IMR-90 (cell line): ENCODE data around the gene PDE6A. TPM values are rescaled to one million over a fixed set of nuclear protein-coding genes. Genes with fewer than 3 reads are reported as not detected.

Experiments used
- ATAC-seq: fragments of 200-7000 bp; cut with Tn5 transposase; 2 replicates; pipeline ENCODE4 v1.9.1; 2020; ENCODE audit warnings: low read depth, mild to moderate bottlenecking, moderate library complexity
- BruUV-seq: library from RNA; stranded (reverse); fragments of 400-500 nt; replicated peaks from 2 replicates; lab custom pipeline; 2021; lab: Mats Ljungman, UMichigan
- CTCF ChIA-PET: fragments of 300-600 bp; formaldehyde crosslinking; extraction: SDS; loops from one replicate; lab custom pipeline; 2021; ENCODE audit warnings: antibody characterized with exemption; lab: Yijun Ruan, JAX
- POLR2A ChIA-PET: fragments of 300-600 bp; sonication (Branson Sonifier 250); formaldehyde crosslinking; loops from one replicate; lab custom pipeline; 2022; ENCODE audit warnings: antibody characterized with exemption; ENCODE audit not compliant: unreplicated experiment; lab: Charles Lee
- DNase-seq: peaks from one replicate; pipeline ENCODE4 v3.0.0; 2013
- H2AFZ ChIP-seq: replicated peaks from 2 replicates; pipeline ENCODE3; 2013; ENCODE audit warnings: low read length, mild to moderate bottlenecking; ENCODE audit not compliant: poor library complexity
- H2AK5ac ChIP-seq: 2 replicates; pipeline ENCODE4 v1.6.1; 2013; ENCODE audit warnings: low read depth, low read length, inconsistent platforms
- H2AK9ac ChIP-seq: replicated peaks from 2 replicates; pipeline ENCODE3; 2013; ENCODE audit warnings: mild to moderate bottlenecking, low read depth, low read length, moderate library complexity; ENCODE audit not compliant: poor library complexity
- H2BK120ac ChIP-seq: 2 replicates; pipeline ENCODE4 v1.6.1; 2013; ENCODE audit warnings: low read depth, low read length, inconsistent platforms
- H2BK15ac ChIP-seq: 3 replicates; pipeline ENCODE4 v1.6.1; 2013; ENCODE audit warnings: low read depth, low read length, inconsistent platforms
- H2BK20ac ChIP-seq: 2 replicates; pipeline ENCODE4 v1.6.1; 2013; ENCODE audit warnings: low read depth, mild to moderate bottlenecking, inconsistent platforms, low read length, moderate library complexity
- H2BK5ac ChIP-seq: 2 replicates; pipeline ENCODE4 v1.6.1; 2013; ENCODE audit warnings: mild to moderate bottlenecking, low read depth, low read length, inconsistent platforms; ENCODE audit not compliant: poor library complexity, severe bottlenecking
- H3K14ac ChIP-seq: replicated peaks from 2 replicates; pipeline ENCODE4 v1.6.1; 2013; ENCODE audit warnings: low read depth, low read length, inconsistent platforms
- H3K18ac ChIP-seq: 2 replicates; pipeline ENCODE4 v1.6.1; 2013; ENCODE audit warnings: low read depth, low read length, control low read depth
- H3K23ac ChIP-seq: 2 replicates; pipeline ENCODE4 v1.6.1; 2013; ENCODE audit warnings: low read depth, low read length, inconsistent platforms
- H3K27ac ChIP-seq: 2 replicates; pipeline ENCODE4 v1.5.1; 2013; ENCODE audit warnings: mild to moderate bottlenecking, control low read depth, low read length; ENCODE audit not compliant: insufficient read depth
- H3K27me3 ChIP-seq: 2 replicates; pipeline ENCODE4 v1.6.1; 2013; ENCODE audit warnings: low read length; ENCODE audit not compliant: control insufficient read depth, insufficient read depth
- H3K36me3 ChIP-seq: 2 replicates; pipeline ENCODE4 v1.6.1; 2013; ENCODE audit warnings: low read length, mixed read lengths; ENCODE audit not compliant: control insufficient read depth, insufficient read depth
- H3K4ac ChIP-seq: 2 replicates; pipeline ENCODE4 v1.6.1; 2013; ENCODE audit warnings: low read depth, low read length, inconsistent platforms
- H3K4me1 ChIP-seq: 2 replicates; pipeline ENCODE4 v1.6.1; 2013; ENCODE audit warnings: low read length, mixed read lengths; ENCODE audit not compliant: control insufficient read depth, insufficient read depth
- H3K4me2 ChIP-seq: 2 replicates; pipeline ENCODE4 v1.6.1; 2013; ENCODE audit warnings: low read depth, mild to moderate bottlenecking, control low read depth, low read length, moderate library complexity
- H3K4me3 ChIP-seq: 2 replicates; pipeline ENCODE4 v1.5.1; 2013; ENCODE audit warnings: low read depth, mild to moderate bottlenecking, control low read depth, low read length, moderate library complexity; ENCODE audit not compliant: insufficient read depth
- H3K56ac ChIP-seq: 2 replicates; pipeline ENCODE4 v1.6.1; 2013; ENCODE audit warnings: low read length, inconsistent platforms; ENCODE audit not compliant: insufficient read depth; ENCODE audit errors: extremely low read depth
- H3K79me1 ChIP-seq, 2 experiments: 2 replicates each; pipeline ENCODE4 v1.6.1; 2013; ENCODE audit warnings: low read length in 2 of 2, inconsistent platforms in 1 of 2, low read depth in 1 of 2
- H3K9ac ChIP-seq: 2 replicates; pipeline ENCODE4 v1.6.1; 2013; ENCODE audit warnings: low read depth, low read length, control low read depth
- H3K9me1 ChIP-seq: 2 replicates; pipeline ENCODE4 v1.6.1; 2013; ENCODE audit warnings: low read length, inconsistent platforms; ENCODE audit not compliant: insufficient read depth
- H3K9me3 ChIP-seq: 2 replicates; pipeline ENCODE4 v1.6.1; 2013; ENCODE audit warnings: low read length; ENCODE audit not compliant: control insufficient read depth, insufficient read depth
- H4K20me1 ChIP-seq: 2 replicates; pipeline ENCODE4 v1.6.1; 2013; ENCODE audit warnings: low read length, inconsistent platforms; ENCODE audit not compliant: insufficient read depth
- H4K5ac ChIP-seq: 2 replicates; pipeline ENCODE4 v1.6.1; 2013; ENCODE audit warnings: mild to moderate bottlenecking, low read depth, low read length, control low read depth
- H4K8ac ChIP-seq, 2 experiments: 2 replicates each; pipeline ENCODE4 v1.6.1; 2013; ENCODE audit warnings: low read depth in 2 of 2, low read length in 2 of 2, control low read depth in 1 of 2, inconsistent platforms in 1 of 2
- H4K91ac ChIP-seq: 2 replicates; pipeline ENCODE4 v1.6.1; 2013; ENCODE audit warnings: low read depth, low read length, inconsistent platforms; ENCODE audit not compliant: insufficient read depth
- BHLHE40 ChIP-seq: fragments of 150-350 bp; IDR thresholded peaks from 2 replicates; pipeline ENCODE4 v1.6.1; 2016; ENCODE audit warnings: mild to moderate bottlenecking, low read depth, low read length
- CEBPB ChIP-seq: IDR thresholded peaks from 2 replicates; pipeline ENCODE4 v1.6.1; 2012; ENCODE audit warnings: low read depth, low read length, improper control_type of control experiment
- CHD1 ChIP-seq: IDR thresholded peaks from 2 replicates; pipeline ENCODE4 v1.6.1; 2012; ENCODE audit warnings: low read depth, low read length, improper control_type of control experiment
- CTCF ChIP-seq: conservative IDR thresholded peaks from 2 replicates; pipeline ENCODE4 v1.5.1; 2012; ENCODE audit warnings: mild to moderate bottlenecking, low read depth, low read length, improper control_type of control experiment
- ELK1 ChIP-seq: fragments of 150-350 bp; IDR thresholded peaks from 2 replicates; pipeline ENCODE4 v1.6.1; 2016; ENCODE audit warnings: low read depth, mild to moderate bottlenecking, low read length, moderate library complexity, borderline replicate concordance
- FOS ChIP-seq: fragments of 150-350 bp; IDR thresholded peaks from 2 replicates; pipeline ENCODE4 v1.6.1; 2016; ENCODE audit warnings: low read depth, low read length
- MAFK ChIP-seq: IDR thresholded peaks from 2 replicates; pipeline ENCODE4 v1.6.1; 2012; ENCODE audit warnings: low read depth, low read length, improper control_type of control experiment
- MAZ ChIP-seq: IDR thresholded peaks from 2 replicates; pipeline ENCODE4 v1.6.1; 2012; ENCODE audit warnings: low read depth, mild to moderate bottlenecking, low read length, improper control_type of control experiment, moderate library complexity, borderline replicate concordance
- MXI1 ChIP-seq: IDR thresholded peaks from 2 replicates; pipeline ENCODE4 v1.6.1; 2012; ENCODE audit warnings: low read depth, mild to moderate bottlenecking, low read length, moderate library complexity, borderline replicate concordance
- NFE2L2 ChIP-seq: fragments of 150-350 bp; IDR thresholded peaks from 2 replicates; pipeline ENCODE4 v1.6.1; 2016; ENCODE audit warnings: low read depth, mild to moderate bottlenecking, low read length
- POLR2A ChIP-seq: IDR thresholded peaks from 2 replicates; pipeline ENCODE4 v1.6.1; 2012; ENCODE audit warnings: mild to moderate bottlenecking, low read depth, low read length
- RAD21 ChIP-seq: IDR thresholded peaks from 2 replicates; pipeline ENCODE4 v1.6.1; 2012; ENCODE audit warnings: low read length, improper control_type of control experiment
- RCOR1 ChIP-seq: IDR thresholded peaks from 2 replicates; pipeline ENCODE4 v1.6.1; 2012; ENCODE audit warnings: mild to moderate bottlenecking, low read length, improper control_type of control experiment; ENCODE audit not compliant: insufficient replicate concordance
- RFX5 ChIP-seq: IDR thresholded peaks from 2 replicates; pipeline ENCODE4 v1.8.0; 2012; ENCODE audit warnings: low read depth, mild to moderate bottlenecking, low read length, moderate library complexity
- SMC3 ChIP-seq: fragments of 150-350 bp; IDR thresholded peaks from 2 replicates; pipeline ENCODE4 v1.6.1; 2016; ENCODE audit warnings: low read depth, mild to moderate bottlenecking, antibody characterized with exemption, low read length, moderate library complexity
- WGBS, 2 experiments: methylation state at CpG; one replicate each; pipeline versions ENCODE4 v1.1.5 to v1.1.7; 2013; ENCODE audit warnings: missing lambda C conversion rate in 2 of 2; ENCODE audit not compliant: insufficient read length in 1 of 2; ENCODE audit errors: extremely low coverage in 2 of 2; 5-methylcytosine and 5-hydroxymethylcytosine counted together
- dilution Hi-C: fragments of 300-500 bp; cut with HindIII; formaldehyde crosslinking; loops from one replicate; pipeline ENCODE4 v1.14.3; 2018; ENCODE audit warnings: low sequenced_read_pairs; ENCODE audit not compliant: unreplicated experiment
- in situ Hi-C: fragments of 300-500 bp; cut with MboI; formaldehyde crosslinking; loops from 3 replicates; pipeline ENCODE4 v1.14.3; 2019; ENCODE audit warnings: low sequenced_read_pairs, inconsistent platforms, mixed read lengths
- intact Hi-C: fragments of 100-400 bp; cut with micrococcal nuclease; formaldehyde crosslinking; loops from 2 replicates; pipeline ENCODE4 v1.10.0; 2022
- polyA plus RNA-seq, 3 experiments: library from polyadenylated mRNA; depleted of rRNA; stranded (reverse); fragments of >200 nt; gene quantifications; 2 replicates each; pipeline ENCODE4 v1.2.3, GENCODE V29; 2012; ENCODE audit warnings: low replicate concordance in 1 of 3
- total RNA-seq: library from RNA; depleted of rRNA; stranded (reverse); fragments of >200 nt; gene quantifications from 2 replicates; pipeline ENCODE4 v1.2.3, GENCODE V29; 2012

The PDE6A gene
- total and polyA plus RNA-seq, 2 of the 4 experiments (the other 2 are of a cell fraction), result not detected

- H2BK5ac ChIP-seq, result no peak overlapping the region
- H4K5ac ChIP-seq, result no peak overlapping the region
- intact Hi-C loops (loop anchor here (1.0 to 10.0 kb wide), 3 partner anchors 128 to 600 kb away; no protein-coding TSS in a partner anchor), in situ Hi-C loops (loop anchor here (10.0 to 25.0 kb wide), 2 partner anchors 380 to 603 kb away; partner anchors contain the start of gene RPS14), dilution Hi-C loops (no loop called here)
- H4K8ac ChIP-seq, result no peak overlapping the region
- H3K14ac ChIP-seq, result no peak overlapping the region
- ATAC-seq (peak; percentile 79), DNase-seq (peak; percentile 91)
- H2AK9ac ChIP-seq, result no peak overlapping the region
- no peak overlapping the region for H3K18ac ChIP-seq
- H3K9ac ChIP-seq, result no peak overlapping the region
- CTCF ChIA-PET, result interaction anchor here (0.5 to 6.2 kb wide), 25 partner anchors 9 to 278 kb away, joined by 3 to 63 read pairs (median 4); partner anchors contain the start of genes HMGXB3 and TIGD6
- H3K9me1 ChIP-seq, result no peaks in the 10 kb centered on the region
- no TSS peak for BruUV-seq
- WGBS, 2 experiments, result no CpG with 5 or more reads among the region's 5 CpGs
- no peaks in the 10 kb centered on the region for H3K4me1 ChIP-seq
- no peak overlapping the region for H2BK15ac ChIP-seq
- no peaks in the 10 kb centered on the region for H3K9me3 ChIP-seq
- no peak overlapping the region for H3K27ac ChIP-seq
- no peak overlapping the region for H2BK20ac ChIP-seq
- no peak overlapping the region for H3K56ac ChIP-seq
- no peak overlapping the region for H3K4me2 ChIP-seq
- no peak overlapping the region for H3K23ac ChIP-seq
- no peaks in the 10 kb centered on the region for H4K20me1 ChIP-seq
- H3K36me3 ChIP-seq, result no peaks in the 10 kb centered on the region
- no peaks in the 10 kb centered on the region for H3K79me1 ChIP-seq
- no peak overlapping the region for H3K4me3 ChIP-seq
- H2AFZ ChIP-seq, result no peak overlapping the region
- POLR2A ChIA-PET, result interaction anchor here (0.5 kb wide), 1 partner anchor 321 kb away, joined by 9 read pairs; the partner anchor contains the start of gene PDGFRB
- no peak overlapping the region for H3K4ac ChIP-seq
- no peak overlapping the region for H4K91ac ChIP-seq
- H3K27me3 ChIP-seq, result peaks cover 7% of the 10 kb centered on the region; the same call in 1 of the 2 replicates
- no peak overlapping the region for H2AK5ac ChIP-seq
- H2BK120ac ChIP-seq, result no peak overlapping the region
- TF ChIP-seq FOS (no peak), MAZ (no peak), CHD1 (no peak), CTCF (peak; percentile 80), CEBPB (no peak), RCOR1 (no peak), POLR2A (no peak), RFX5 (no peak), BHLHE40 (no peak), MXI1 (no peak), MAFK (no peak), RAD21 (peak; percentile 86), NFE2L2 (no peak), SMC3 (peak; percentile 84), ELK1 (no peak)
Observed at GRCh38 chr5:149834246-149834855, 110.2 kb downstream of the PDE6A start.
